Measurements from ENCODE around the gene ZNF747.

The ZNF747 gene

GRCh38 chr16:30519120-30520049 lies 15.3 kb downstream of the ZNF747 start:
- DNase-seq (ENCODE audit: low read depth in 1 of 2, low spot score in 1 of 2): no peak

- no peak for DNase-seq (ENCODE audit: low read depth in 1 of 2, low spot score in 1 of 2)
These were observed 16.1 kb downstream of the ZNF747 start for GRCh38 chr16:30518552-30518951.

GRCh38 chr16:30515275-30515674 lies 19.4 kb downstream of the ZNF747 start:
- no peak for DNase-seq (ENCODE audit: low read depth in 1 of 2, low spot score in 1 of 2)

- DNase-seq (ENCODE audit: low read depth in 1 of 2, low spot score in 1 of 2): no peak
These were observed 23.1 kb downstream of the ZNF747 start for GRCh38 chr16:30511509-30511908.

GRCh38 chr16:30510376-30510938 lies 24.2 kb downstream of the ZNF747 start:
- DNase-seq (ENCODE audit: low read depth in 1 of 2, low spot score in 1 of 2): no peak

GRCh38 chr16:30509081-30509765 lies 25.4 kb downstream of the ZNF747 start:
- DNase-seq (ENCODE audit: low read depth in 1 of 2, low spot score in 1 of 2): no peak

GRCh38 chr16:30503403-30504296 lies 31.0 kb downstream of the ZNF747 start:
- DNase-seq (ENCODE audit: low read depth in 1 of 2, low spot score in 1 of 2): no peak

GRCh38 chr16:30499284-30499683 lies 35.4 kb downstream of the ZNF747 start:
- no peak for DNase-seq (ENCODE audit: low read depth in 1 of 2, low spot score in 1 of 2)

- no peak for DNase-seq (ENCODE audit: low read depth in 1 of 2, low spot score in 1 of 2)
These were observed 39.9 kb downstream of the ZNF747 start for GRCh38 chr16:30494709-30495108.

- no peak for DNase-seq (ENCODE audit: low read depth in 1 of 2, low spot score in 1 of 2)
These were observed 40.6 kb downstream of the ZNF747 start for GRCh38 chr16:30493941-30494488.

- DNase-seq (ENCODE audit: low read depth in 1 of 2, low spot score in 1 of 2): no peak
These were observed 42.8 kb downstream of the ZNF747 start for GRCh38 chr16:30491744-30492308.

GRCh38 chr16:30491229-30491628 lies 43.4 kb downstream of the ZNF747 start:
- no peak for DNase-seq (ENCODE audit: low read depth in 1 of 2, low spot score in 1 of 2)

- DNase-seq (ENCODE audit: low read depth in 1 of 2, low spot score in 1 of 2): no peak
These were observed 44.4 kb downstream of the ZNF747 start for GRCh38 chr16:30490210-30490609.

- DNase-seq (ENCODE audit: low read depth in 1 of 2, low spot score in 1 of 2): no peak
These were observed 45.7 kb downstream of the ZNF747 start for GRCh38 chr16:30488764-30489605.

- no peak for DNase-seq (ENCODE audit: low read depth in 1 of 2, low spot score in 1 of 2)
These were observed 48.7 kb downstream of the ZNF747 start for GRCh38 chr16:30485818-30486436.

- no peak for DNase-seq (ENCODE audit: low read depth in 1 of 2, low spot score in 1 of 2)
These were observed 49.8 kb downstream of the ZNF747 start for GRCh38 chr16:30484887-30485286.

GRCh38 chr16:30482366-30482765 lies 52.3 kb downstream of the ZNF747 start:
- no peak for DNase-seq (ENCODE audit: low read depth in 1 of 2, low spot score in 1 of 2)

GRCh38 chr16:30481381-30481780 lies 53.3 kb downstream of the ZNF747 start:
- no peak for DNase-seq (ENCODE audit: low read depth in 1 of 2, low spot score in 1 of 2)

Data from activated CD4-positive, alpha-beta T cell treated with anti-CD3 and anti-CD28 coated beads, Interleukin-2, amount 50 U/mL, for 24 hours (primary cell).